HUES64 (cell line): ENCODE data around the gene GPR158.

Source experiments
- H3K27ac ChIP-seq: 2 replicates; pipeline ENCODE4 v1.7.0; 2013; ENCODE audit warnings: low read depth, low read length, inconsistent platforms
- H3K27me3 ChIP-seq: 2 replicates; pipeline ENCODE4 v1.6.1; 2013; ENCODE audit warnings: mild to moderate bottlenecking, low read length; ENCODE audit not compliant: insufficient read depth
- H3K36me3 ChIP-seq: 2 replicates; pipeline ENCODE4 v1.6.1; 2013; ENCODE audit warnings: mild to moderate bottlenecking, low read length; ENCODE audit not compliant: insufficient read depth
- H3K4me1 ChIP-seq: 2 replicates; pipeline ENCODE4 v1.6.1; 2013; ENCODE audit warnings: mild to moderate bottlenecking, low read length, moderate library complexity; ENCODE audit not compliant: insufficient read depth
- H3K4me3 ChIP-seq: 2 replicates; pipeline ENCODE4 v1.5.1; 2013; ENCODE audit warnings: mild to moderate bottlenecking, low read length, moderate library complexity
- H3K9ac ChIP-seq: 2 replicates; pipeline ENCODE4 v1.6.1; 2013; ENCODE audit warnings: mild to moderate bottlenecking, low read depth, low read length
- H3K9me3 ChIP-seq: 2 replicates; pipeline ENCODE4 v1.6.1; 2013; ENCODE audit warnings: low read depth, low read length; ENCODE audit not compliant: insufficient read depth
- WGBS: fragments of 150-250, 120-280 bp; methylation state at CpG from one replicate; pipeline ENCODE4 v1.1.7; 2013; ENCODE audit warnings: missing lambda C conversion rate; 5-methylcytosine and 5-hydroxymethylcytosine counted together

GPR158 gene

GRCh38 chr10:25532213-25532612 lies 357.4 kb downstream of the GPR158 start:
- Histone ChIP-seq H3K36me3 (no peaks in the 10 kb centered on the region), H3K4me3 (no peak overlapping the region), H3K9me3 (no peaks in the 10 kb centered on the region), H3K9ac (no peak overlapping the region), H3K27ac (no peak overlapping the region), H3K27me3 (no peaks in the 10 kb centered on the region), H3K4me1 (no peaks in the 10 kb centered on the region)
- 87% methylated on average over 3 of the region's 3 CpGs for WGBS

DNA sequence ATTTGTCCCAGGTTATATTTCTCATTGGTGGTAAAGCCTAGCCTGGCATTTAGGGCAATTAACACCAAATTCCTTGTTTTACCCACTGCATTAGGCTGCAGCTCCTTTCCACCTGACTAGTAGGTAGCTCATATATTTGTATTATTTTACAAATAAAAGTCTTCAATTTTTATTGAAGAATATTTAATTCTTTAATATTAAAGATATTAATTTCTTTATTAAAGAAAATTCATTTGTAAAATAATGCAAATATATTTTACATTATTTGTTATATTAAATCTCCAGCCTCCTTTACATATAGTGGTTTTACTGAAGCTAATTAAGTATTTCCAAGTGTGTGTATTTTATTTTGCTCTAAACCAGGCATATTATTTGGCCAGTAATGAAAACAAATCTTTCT lies 361.2 kb downstream of the GPR158 start:
- H3K9me3 ChIP-seq = no peaks in the 10 kb centered on the region
- H3K27ac ChIP-seq = no peak overlapping the region
- H3K9ac ChIP-seq = no peak overlapping the region
- H3K4me3 ChIP-seq = no peak overlapping the region
- no peaks in the 10 kb centered on the region for H3K27me3 ChIP-seq
- H3K36me3 ChIP-seq = no peaks in the 10 kb centered on the region
- H3K4me1 ChIP-seq = no peaks in the 10 kb centered on the region

- Histone ChIP-seq H3K27ac (no peak overlapping the region), H3K9me3 (no peaks in the 10 kb centered on the region), H3K4me1 (peaks cover 13% of the 10 kb centered on the region), H3K36me3 (no peaks in the 10 kb centered on the region), H3K27me3 (no peaks in the 10 kb centered on the region), H3K9ac (no peak overlapping the region), H3K4me3 (no peak overlapping the region)
- 73% methylated on average over 4 of the region's 4 CpGs for WGBS
Measured at GRCh38 chr10:25547382-25547781, 372.6 kb downstream of the GPR158 start.

GRCh38 chr10:25552283-25552919 lies 377.6 kb downstream of the GPR158 start:
- Histone ChIP-seq H3K27ac (no peak overlapping the region), H3K4me1 (peaks cover 7% of the 10 kb centered on the region), H3K27me3 (no peaks in the 10 kb centered on the region), H3K36me3 (no peaks in the 10 kb centered on the region), H3K9ac (no peak overlapping the region), H3K4me3 (no peak overlapping the region), H3K9me3 (no peaks in the 10 kb centered on the region)
- WGBS = 88% methylated on average over 3 of the region's 5 CpGs

DNA sequence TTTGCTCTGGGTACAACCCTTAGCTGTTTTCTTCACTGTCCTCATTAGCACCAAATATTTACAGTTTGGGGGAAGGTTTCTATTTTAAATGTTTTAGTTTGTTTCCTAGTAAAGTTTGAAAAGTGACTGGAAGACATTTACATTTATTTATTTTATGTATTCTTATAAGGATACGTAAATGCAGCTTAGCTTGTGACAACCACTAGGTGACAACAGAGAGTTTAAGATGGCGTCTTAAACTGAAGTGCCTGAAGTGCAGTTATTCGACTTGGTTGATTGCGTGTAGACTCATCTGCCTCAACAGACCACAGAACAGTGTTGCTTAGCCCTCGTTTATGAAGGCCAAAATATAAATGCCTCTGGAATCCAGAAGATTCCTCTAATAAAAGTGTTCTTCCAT lies 381.1 kb downstream of the GPR158 start:
- Histone ChIP-seq H3K4me3 (no peak overlapping the region), H3K36me3 (no peaks in the 10 kb centered on the region), H3K27me3 (no peaks in the 10 kb centered on the region), H3K4me1 (no peaks in the 10 kb centered on the region), H3K27ac (no peak overlapping the region), H3K9me3 (no peaks in the 10 kb centered on the region), H3K9ac (no peak overlapping the region)
- 92% methylated on average over 5 of the region's 5 CpGs for WGBS

GRCh38 chr10:25556457-25556856 lies 381.7 kb downstream of the GPR158 start:
- Histone ChIP-seq H3K27me3 (no peaks in the 10 kb centered on the region), H3K27ac (no peak overlapping the region), H3K4me1 (no peaks in the 10 kb centered on the region), H3K9me3 (no peaks in the 10 kb centered on the region), H3K36me3 (no peaks in the 10 kb centered on the region), H3K9ac (no peak overlapping the region), H3K4me3 (no peak overlapping the region)
- 98% methylated on average over 5 of the region's 5 CpGs for WGBS

DNA sequence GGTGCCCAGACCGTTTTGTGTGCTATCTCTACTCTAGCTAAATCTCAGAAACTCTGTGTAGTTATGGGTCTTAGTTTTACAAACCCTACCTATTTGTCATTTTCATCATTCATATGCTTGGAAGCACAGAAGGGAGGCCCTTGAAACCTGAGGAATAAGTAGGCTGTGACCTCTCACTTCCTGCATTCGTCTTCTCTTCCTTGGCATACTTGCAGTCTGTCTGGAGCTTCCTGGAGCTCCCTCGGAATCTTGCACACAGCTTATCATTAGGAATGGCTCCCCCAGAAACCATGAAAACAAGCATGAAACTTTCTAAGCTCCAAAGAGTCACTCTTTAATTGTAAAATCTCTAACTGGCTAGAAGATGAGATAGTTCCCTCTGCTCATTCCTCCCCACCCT lies 382.3 kb downstream of the GPR158 start:
- no peaks in the 10 kb centered on the region for H3K36me3 ChIP-seq
- no peak overlapping the region for H3K9ac ChIP-seq
- no peak overlapping the region for H3K27ac ChIP-seq
- no peaks in the 10 kb centered on the region for H3K9me3 ChIP-seq
- peaks cover 6% of the 10 kb centered on the region; the same call in 1 of the 2 replicates for H3K4me1 ChIP-seq
- no peaks in the 10 kb centered on the region for H3K27me3 ChIP-seq
- no peak overlapping the region for H3K4me3 ChIP-seq
- 94% methylated on average over 2 of the region's 3 CpGs for WGBS

- Histone ChIP-seq H3K27ac (no peak overlapping the region), H3K9ac (no peak overlapping the region), H3K4me3 (no peak overlapping the region), H3K36me3 (no peaks in the 10 kb centered on the region), H3K27me3 (no peaks in the 10 kb centered on the region), H3K4me1 (peaks cover 25% of the 10 kb centered on the region), H3K9me3 (no peaks in the 10 kb centered on the region)
- WGBS = 88% methylated on average over 2 of the region's 2 CpGs
Measured at GRCh38 chr10:25561758-25562157, 387.0 kb downstream of the GPR158 start.

DNA sequence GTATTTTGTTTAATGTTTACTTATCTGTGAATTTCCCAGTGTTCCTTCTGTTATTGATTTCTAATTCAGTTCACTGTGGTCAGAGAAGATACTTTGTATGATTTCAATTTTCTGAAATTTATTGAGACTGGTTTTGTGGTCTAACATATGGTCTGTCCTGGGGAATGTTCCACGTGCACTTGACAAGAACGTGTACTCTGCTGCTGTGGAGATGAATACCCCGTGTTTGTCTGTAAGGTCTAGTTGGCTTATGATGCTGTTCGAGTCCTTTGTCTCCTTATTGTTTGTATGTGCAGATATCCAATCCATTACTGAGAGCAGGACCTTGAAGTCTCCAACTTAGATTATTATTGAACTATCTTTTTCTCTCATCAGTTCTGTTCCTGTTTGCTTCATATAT lies 387.7 kb downstream of the GPR158 start:
- Histone ChIP-seq H3K9me3 (no peaks in the 10 kb centered on the region), H3K36me3 (no peaks in the 10 kb centered on the region), H3K4me3 (no peak overlapping the region), H3K4me1 (peaks cover 25% of the 10 kb centered on the region), H3K9ac (no peak overlapping the region), H3K27me3 (no peaks in the 10 kb centered on the region), H3K27ac (no peak overlapping the region)
- 92% methylated on average over 4 of the region's 4 CpGs for WGBS

DNA sequence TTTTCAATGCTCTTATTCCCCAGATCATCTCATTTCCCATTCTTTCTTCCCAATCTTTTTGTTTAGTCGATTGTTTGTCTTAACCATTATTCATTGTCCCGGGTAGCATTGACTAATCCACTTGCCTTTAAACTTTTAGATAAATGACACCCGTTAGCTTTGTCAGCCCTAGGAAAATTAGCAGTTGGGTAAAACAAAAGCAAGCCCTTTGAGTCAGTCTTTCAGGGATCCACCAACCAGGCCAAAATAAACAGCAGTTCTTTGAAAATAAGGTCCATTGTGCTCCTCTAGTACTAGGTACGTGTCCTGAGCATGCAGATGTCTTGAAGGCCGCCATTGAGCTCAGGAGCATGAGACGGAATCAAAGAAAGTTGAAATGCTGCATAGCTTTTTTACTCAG lies 389.6 kb downstream of the GPR158 start:
- Histone ChIP-seq H3K4me3 (no peak overlapping the region), H3K27ac (no peak overlapping the region), H3K9ac (no peak overlapping the region), H3K36me3 (no peaks in the 10 kb centered on the region), H3K4me1 (peaks cover 25% of the 10 kb centered on the region), H3K27me3 (no peaks in the 10 kb centered on the region), H3K9me3 (no peaks in the 10 kb centered on the region)
- WGBS = 87% methylated on average over 6 of the region's 6 CpGs

- Histone ChIP-seq H3K36me3 (no peaks in the 10 kb centered on the region), H3K27me3 (no peaks in the 10 kb centered on the region), H3K9ac (no peak overlapping the region), H3K4me1 (peaks cover 25% of the 10 kb centered on the region), H3K9me3 (no peaks in the 10 kb centered on the region), H3K27ac (no peak overlapping the region), H3K4me3 (no peak overlapping the region)
- 78% methylated on average over 7 of the region's 7 CpGs for WGBS
Measured at GRCh38 chr10:25565570-25565969, 390.8 kb downstream of the GPR158 start.

DNA sequence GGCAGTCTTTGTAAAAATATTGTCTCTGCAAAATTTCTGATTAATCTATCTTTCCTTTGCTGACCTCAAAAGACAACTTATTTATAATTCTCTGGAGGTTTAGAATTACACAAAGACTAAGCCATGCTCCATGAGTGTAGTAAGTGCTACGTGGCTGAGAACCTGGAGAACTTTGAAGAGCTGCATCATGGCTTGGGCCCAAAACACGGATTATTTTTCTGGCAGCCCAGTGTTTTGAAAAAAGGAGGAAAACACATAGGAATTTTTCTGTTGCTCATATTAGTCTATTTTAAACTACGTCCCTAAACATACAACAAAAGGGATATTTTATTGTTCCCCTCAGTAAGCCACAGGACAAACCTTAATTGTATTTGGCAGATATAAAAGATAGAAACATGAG lies 398.5 kb downstream of the GPR158 start:
- no peaks in the 10 kb centered on the region for H3K9me3 ChIP-seq
- H3K4me1 ChIP-seq = no peaks in the 10 kb centered on the region
- no peaks in the 10 kb centered on the region for H3K36me3 ChIP-seq
- 90% methylated on average over 2 of the region's 3 CpGs for WGBS
- no peaks in the 10 kb centered on the region for H3K27me3 ChIP-seq
- H3K4me3 ChIP-seq = no peak overlapping the region
- H3K9ac ChIP-seq = no peak overlapping the region
- no peak overlapping the region for H3K27ac ChIP-seq
